HEK293T (cell line): ENCODE results near the gene PTPN11.
"Not testable (repeated sequence)": the region's sequence is repeated elsewhere in the genome, so short reads cannot be mapped to it uniquely, and the experiment has no call there.

Source experiments
- CTCF ChIA-PET: fragments of 350-600 bp; formaldehyde crosslinking; extraction: SDS; loops from one replicate; lab custom pipeline; 2021; ENCODE audit warnings: antibody characterized with exemption, inconsistent platforms; lab: Yijun Ruan, JAX
- POLR2A ChIA-PET: fragments of 350-600 bp; formaldehyde crosslinking; extraction: SDS; loops from one replicate; lab custom pipeline; 2020; ENCODE audit warnings: antibody characterized with exemption, inconsistent platforms; lab: Yijun Ruan, JAX
- DNase-seq: peaks from one replicate; pipeline ENCODE4 v3.0.0; 2012; ENCODE audit warnings: mixed read lengths; ENCODE audit errors: extremely low spot score
- ARNT ChIP-seq: fragments of 450-650 bp; IDR thresholded peaks from 2 replicates; pipeline ENCODE4 v1.6.1; 2017; ENCODE audit warnings: mild to moderate bottlenecking
- BHLHE40 ChIP-seq: fragments of 450-650 bp; IDR thresholded peaks from 2 replicates; pipeline ENCODE4 v1.6.1; 2016; ENCODE audit warnings: mild to moderate bottlenecking, moderate library complexity, borderline replicate concordance
- CTBP1 ChIP-seq: fragments of 450-650 bp; IDR thresholded peaks from 2 replicates; pipeline ENCODE4 v1.6.1; 2016; ENCODE audit warnings: borderline replicate concordance
- ELF4 ChIP-seq: fragments of 450-650 bp; IDR thresholded peaks from 2 replicates; pipeline ENCODE4 v1.6.1; 2017; ENCODE audit warnings: antibody characterized with exemption
- FOXA1 ChIP-seq: fragments of 450-650 bp; IDR thresholded peaks from 2 replicates; pipeline ENCODE4 v1.6.1; 2016; ENCODE audit warnings: mild to moderate bottlenecking
- FOXK2 ChIP-seq: fragments of 450-650 bp; IDR thresholded peaks from 2 replicates; pipeline ENCODE4 v1.6.1; 2016; ENCODE audit warnings: mild to moderate bottlenecking
- FOXM1 ChIP-seq: fragments of 450-650 bp; IDR thresholded peaks from 2 replicates; pipeline ENCODE4 v1.6.1; 2017; ENCODE audit warnings: mild to moderate bottlenecking, borderline replicate concordance
- HDGF ChIP-seq: fragments of 450-650 bp; IDR thresholded peaks from 2 replicates; pipeline ENCODE4 v1.6.1; 2017; ENCODE audit warnings: antibody characterized with exemption, borderline replicate concordance
- L3MBTL2 ChIP-seq: fragments of 450-650 bp; conservative IDR thresholded peaks from 2 replicates; pipeline ENCODE4 v1.6.1; 2016; ENCODE audit warnings: mild to moderate bottlenecking
- LEF1 ChIP-seq: fragments of 450-650 bp; IDR thresholded peaks from 2 replicates; pipeline ENCODE4 v1.6.1; 2017; ENCODE audit warnings: mild to moderate bottlenecking, borderline replicate concordance
- NFRKB ChIP-seq: fragments of 450-650 bp; IDR thresholded peaks from 2 replicates; pipeline ENCODE4 v1.6.1; 2016; ENCODE audit warnings: mild to moderate bottlenecking, moderate library complexity
- SP1 ChIP-seq: fragments of 450-650 bp; IDR thresholded peaks from 2 replicates; pipeline ENCODE4 v1.6.1; 2017
- SUZ12 ChIP-seq: fragments of 450-650 bp; IDR thresholded peaks from 2 replicates; pipeline ENCODE4 v1.6.1; 2016; ENCODE audit warnings: mild to moderate bottlenecking
- TARDBP ChIP-seq: fragments of 450-650 bp; IDR thresholded peaks from 2 replicates; pipeline ENCODE4 v1.6.1; 2016
- ZNF384 ChIP-seq: fragments of 450-650 bp; IDR thresholded peaks from 2 replicates; pipeline ENCODE4 v1.6.1; 2016
- TF ChIP-seq, protein P1 (sequence below): fragments of 450-650 bp; IDR thresholded peaks from 2 replicates; pipeline ENCODE4 v1.6.1; 2016

Gene PTPN11

GRCh38 chr12:112409064-112409905, 9.5 kb upstream of the PTPN11 start, which contains the start of gene RPL6:
Gene RPL6, minus strand, starts transcription at chr12:112409605. Its CDS starts 949 bp downstream, at chr12:112408656.
- peak; percentile 87 for DNase-seq
- POLR2A ChIA-PET, result no interaction called here
- TF ChIP-seq ELF4 (peak; percentile 96), BHLHE40 (no peak), ZNF384 (peak; percentile 91), L3MBTL2 (peak; percentile 29; the same call in 1 of the 2 replicates), CTBP1 (no peak)
- TF ChIP-seq, protein P1, sequence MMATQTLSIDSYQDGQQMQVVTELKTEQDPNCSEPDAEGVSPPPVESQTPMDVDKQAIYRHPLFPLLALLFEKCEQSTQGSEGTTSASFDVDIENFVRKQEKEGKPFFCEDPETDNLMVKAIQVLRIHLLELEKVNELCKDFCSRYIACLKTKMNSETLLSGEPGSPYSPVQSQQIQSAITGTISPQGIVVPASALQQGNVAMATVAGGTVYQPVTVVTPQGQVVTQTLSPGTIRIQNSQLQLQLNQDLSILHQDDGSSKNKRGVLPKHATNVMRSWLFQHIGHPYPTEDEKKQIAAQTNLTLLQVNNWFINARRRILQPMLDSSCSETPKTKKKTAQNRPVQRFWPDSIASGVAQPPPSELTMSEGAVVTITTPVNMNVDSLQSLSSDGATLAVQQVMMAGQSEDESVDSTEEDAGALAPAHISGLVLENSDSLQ, result peak; percentile 44; the same call in 1 of the 2 replicates
- CTCF ChIA-PET, result interaction anchor here (0.7 kb wide), 1 partner anchor 386 kb away, joined by 3 read pairs; no protein-coding TSS in a partner anchor

DNA sequence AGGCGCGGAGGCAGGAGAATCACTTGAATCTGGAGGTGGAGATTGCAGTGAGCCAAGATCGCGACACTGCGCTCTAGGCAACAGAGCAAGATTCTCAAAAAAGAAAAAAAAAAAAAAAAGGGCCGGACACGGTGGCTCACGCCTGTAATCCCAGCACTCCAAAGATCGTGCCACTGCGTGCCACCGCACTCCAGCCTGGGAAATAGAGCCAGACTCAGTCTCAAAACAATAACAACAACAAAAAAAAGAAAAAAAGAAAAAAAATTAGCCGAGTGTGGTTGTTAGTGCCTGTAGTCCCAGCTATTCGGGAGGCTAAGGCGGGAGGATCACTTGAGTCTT, 8.9 kb upstream of the PTPN11 start:
- TF ChIP-seq L3MBTL2, result no peak
- no peak for TF ChIP-seq TARDBP
- TF ChIP-seq CTBP1, result no peak
- no peak for TF ChIP-seq HDGF
- TF ChIP-seq, protein P1, result no peak
- no peak for TF ChIP-seq ELF4
- no peak for TF ChIP-seq FOXA1
- TF ChIP-seq SP1, result no peak
- no peak for TF ChIP-seq FOXM1
- TF ChIP-seq ZNF384, result no peak
- TF ChIP-seq BHLHE40, result no peak
- TF ChIP-seq LEF1, result no peak
- TF ChIP-seq SUZ12, result no peak
- CTCF ChIA-PET, result interaction anchor here (0.7 kb wide), 2 partner anchors 387 to 470 kb away, joined by 3 to 4 read pairs; no protein-coding TSS in a partner anchor

DNA sequence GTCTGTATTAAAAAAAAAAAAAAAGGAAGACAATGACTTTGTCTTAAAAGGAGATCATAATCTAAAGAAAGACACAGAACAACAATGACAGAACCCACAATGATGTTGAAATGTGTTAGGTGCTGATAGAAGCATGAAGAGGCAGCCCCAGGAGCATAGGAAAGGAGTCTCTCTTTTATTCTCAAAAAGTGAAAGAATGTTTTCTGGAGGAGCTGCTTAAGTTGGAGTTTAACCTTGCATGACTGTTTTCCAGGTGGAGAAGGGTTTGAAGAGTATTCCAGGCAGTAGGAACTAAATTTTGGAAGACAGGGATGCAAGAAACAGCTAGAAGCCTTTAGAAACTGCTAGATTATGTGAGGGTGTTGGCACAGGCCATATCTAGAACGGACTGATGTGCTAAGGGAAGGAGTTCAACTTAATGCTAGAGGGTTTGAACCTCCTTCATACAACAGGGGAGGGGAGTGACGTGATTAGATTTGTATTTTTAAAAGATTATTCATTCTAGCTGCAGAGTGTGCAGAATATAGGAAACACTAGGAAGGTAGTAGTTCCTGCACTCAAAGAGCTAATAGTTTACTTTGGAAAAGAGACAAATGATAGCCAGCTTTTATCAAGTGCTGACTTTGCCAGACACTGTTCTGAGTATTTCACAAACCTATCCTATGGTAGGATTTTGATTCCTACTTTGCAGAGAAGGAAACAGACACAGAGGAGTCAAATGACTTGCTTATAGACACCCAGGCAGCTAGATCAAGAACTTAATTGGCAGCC, 4.7 kb upstream of the PTPN11 start:
- CTCF ChIA-PET, result interaction anchor here (0.7 kb wide), 1 partner anchor 50 kb away, joined by 4 read pairs; no protein-coding TSS in a partner anchor
- no peak for DNase-seq
- TF ChIP-seq NFRKB (no peak), ZNF384 (no peak), BHLHE40 (no peak), FOXA1 (no peak), LEF1 (no peak), SP1 (no peak), ARNT (no peak), TARDBP (no peak), FOXK2 (no peak), ELF4 (no peak), SUZ12 (no peak), L3MBTL2 (no peak), CTBP1 (no peak), HDGF (no peak)
- TF ChIP-seq, protein P1, result no peak
- POLR2A ChIA-PET, result interaction anchor here (2.1 kb wide), 1 partner anchor 10 kb away, joined by 5 read pairs; no protein-coding TSS in a partner anchor

More for the DNA sequence above, 8.9 kb upstream of the PTPN11 start:
- DNase-seq, result no peak
- POLR2A ChIA-PET, result interaction anchor here (1.6 kb wide), 1 partner anchor 11 kb away, joined by 3 read pairs; no protein-coding TSS in a partner anchor

DNA sequence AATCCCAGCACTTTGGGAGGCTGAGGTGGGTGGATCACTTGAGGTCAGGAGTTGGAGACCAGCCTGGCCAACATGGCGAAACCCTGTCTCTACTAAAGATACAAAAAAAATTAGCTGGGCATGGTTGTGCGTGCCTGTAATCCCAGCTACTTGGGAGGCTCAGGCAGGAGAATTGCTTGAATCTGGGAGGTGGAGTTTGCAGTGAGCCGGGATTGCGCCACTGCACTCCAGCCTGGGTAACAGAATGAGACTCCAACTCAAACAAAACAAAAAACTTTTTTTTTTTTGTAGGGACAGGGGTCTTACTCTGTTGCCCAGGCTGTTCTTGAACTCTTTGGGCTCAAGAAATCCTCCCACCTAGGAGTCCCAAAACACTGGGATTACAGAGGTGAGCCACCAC, 3.3 kb upstream of the PTPN11 start:
- DNase-seq, CTCF ChIA-PET: not testable (repeated sequence)
- POLR2A ChIA-PET, result interaction anchor here (0.7 kb wide), 1 partner anchor 681 kb away, joined by 3 read pairs; no protein-coding TSS in a partner anchor

- CTCF ChIA-PET, result interaction anchor here (0.6 kb wide), 1 partner anchor 23 kb away, joined by 3 read pairs; no protein-coding TSS in a partner anchor
- POLR2A ChIA-PET, result interaction anchor here (0.8 kb wide), 1 partner anchor 42 kb away, joined by 4 read pairs; no protein-coding TSS in a partner anchor
- no peak for DNase-seq
Observed at GRCh38 chr12:112418273-112418607, 507 bp upstream of the PTPN11 start.

More at GRCh38 chr12:112418273-112418607, 507 bp upstream of the PTPN11 start:
- no peak for TF ChIP-seq SUZ12
- TF ChIP-seq L3MBTL2, result no peak
- no peak for TF ChIP-seq FOXM1
- TF ChIP-seq, protein P1, result no peak
- TF ChIP-seq HDGF, result no peak
- no peak for TF ChIP-seq NFRKB
- no peak for TF ChIP-seq LEF1
- TF ChIP-seq BHLHE40, result no peak
- no peak for TF ChIP-seq FOXK2
- no peak for TF ChIP-seq SP1
- TF ChIP-seq ELF4, result no peak
- TF ChIP-seq TARDBP, result no peak
- TF ChIP-seq ZNF384, result no peak
- TF ChIP-seq CTBP1, result no peak
- no peak for TF ChIP-seq FOXA1
- TF ChIP-seq ARNT, result no peak
